ENCODE data around the gene SSC5D. TPM values are rescaled to one million over a fixed set of nuclear protein-coding genes. Genes with fewer than 3 reads are reported as not detected.

Gene SSC5D
- total RNA-seq, 2 experiments from 2014 or later, result 0.50 to 2.7 TPM

DNA sequence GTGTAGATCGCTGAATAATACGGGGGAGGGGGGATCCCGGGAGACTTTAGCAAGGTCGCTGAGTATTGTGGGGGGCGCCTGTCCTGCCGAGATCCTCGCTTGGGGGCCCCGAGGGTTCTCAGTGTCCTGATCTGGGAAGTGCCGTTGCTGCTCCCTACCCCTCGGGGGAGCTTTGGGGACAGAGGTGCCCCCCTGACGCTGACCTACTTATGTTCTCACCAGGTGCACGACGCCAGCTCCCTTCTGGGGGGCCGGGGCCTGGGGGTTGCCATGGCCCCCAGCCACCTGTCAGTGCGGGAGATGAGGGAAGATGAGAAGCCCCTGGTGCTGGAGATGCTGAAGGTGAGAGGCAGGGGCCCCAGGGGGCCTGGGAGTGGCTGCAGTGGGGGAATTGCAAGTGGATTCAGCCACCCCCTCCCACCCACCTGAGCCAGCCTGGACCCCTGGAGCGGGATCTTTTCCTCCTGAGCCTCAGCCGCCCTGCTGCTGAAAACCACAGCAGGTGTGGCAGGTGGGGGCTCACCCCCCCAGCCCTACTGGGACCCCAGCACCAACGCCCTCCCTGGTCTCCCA lies 2.7 kb upstream of the SSC5D start:
- DNase-seq (ENCODE audit: low spot score), result peak; percentile 58
- H3K9me2 ChIP-seq (ENCODE audit: insufficient read depth, low read length), result no peaks in the 10 kb centered on the region
- peak overlapping the region; percentile 50 for H3K27ac ChIP-seq (ENCODE audit: low read depth, low read length, poor library complexity, severe bottlenecking)
- ChIA-PET CTCF (ENCODE audit: unreplicated experiment) (no interaction called here), POLR2A (interaction anchor here (1.2 kb wide), 1 partner anchor 9 kb away, joined by 3 read pairs; the partner anchor contains the start of gene ZNF628)
- intact Hi-C loops (cut with micrococcal nuclease; ENCODE audit: unreplicated experiment), result no loop called here
- BruUV-seq (replicated peaks), result TSS peak; percentile 76
- H3K36me3 ChIP-seq (ENCODE audit: insufficient read depth, low read length), result no peaks in the 10 kb centered on the region; the same call in 1 of the 2 replicates
- no peak for TF ChIP-seq EZH2phosphoT487 (IDR thresholded peaks at IDR 0.05; ENCODE audit: borderline replicate concordance, low read depth, low read length)
- TF ChIP-seq, protein P1, sequence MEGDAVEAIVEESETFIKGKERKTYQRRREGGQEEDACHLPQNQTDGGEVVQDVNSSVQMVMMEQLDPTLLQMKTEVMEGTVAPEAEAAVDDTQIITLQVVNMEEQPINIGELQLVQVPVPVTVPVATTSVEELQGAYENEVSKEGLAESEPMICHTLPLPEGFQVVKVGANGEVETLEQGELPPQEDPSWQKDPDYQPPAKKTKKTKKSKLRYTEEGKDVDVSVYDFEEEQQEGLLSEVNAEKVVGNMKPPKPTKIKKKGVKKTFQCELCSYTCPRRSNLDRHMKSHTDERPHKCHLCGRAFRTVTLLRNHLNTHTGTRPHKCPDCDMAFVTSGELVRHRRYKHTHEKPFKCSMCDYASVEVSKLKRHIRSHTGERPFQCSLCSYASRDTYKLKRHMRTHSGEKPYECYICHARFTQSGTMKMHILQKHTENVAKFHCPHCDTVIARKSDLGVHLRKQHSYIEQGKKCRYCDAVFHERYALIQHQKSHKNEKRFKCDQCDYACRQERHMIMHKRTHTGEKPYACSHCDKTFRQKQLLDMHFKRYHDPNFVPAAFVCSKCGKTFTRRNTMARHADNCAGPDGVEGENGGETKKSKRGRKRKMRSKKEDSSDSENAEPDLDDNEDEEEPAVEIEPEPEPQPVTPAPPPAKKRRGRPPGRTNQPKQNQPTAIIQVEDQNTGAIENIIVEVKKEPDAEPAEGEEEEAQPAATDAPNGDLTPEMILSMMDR (conservative IDR thresholded peaks at IDR 0.05; ENCODE audit: low read length), result peak; percentile 42; the same call in 1 of the 2 replicates
- peak overlapping the region; percentile 76 for H3K4me3 ChIP-seq (ENCODE audit: low read depth, low read length, poor library complexity, severe bottlenecking)
- H3K4me2 ChIP-seq (ENCODE audit: low read length), result peak overlapping the region; percentile 78
- no peaks in the 10 kb centered on the region for H3K9me3 ChIP-seq (ENCODE audit: low read length)
- no peaks in the 10 kb centered on the region for H4K20me1 ChIP-seq (ENCODE audit: insufficient read depth, low read length)
- no peaks in the 10 kb centered on the region for H3K79me2 ChIP-seq (ENCODE audit: insufficient read depth, low read depth, low read length)
- peaks cover 33% of the 10 kb centered on the region for H3K4me1 ChIP-seq (ENCODE audit: insufficient read depth, low read length, poor library complexity, severe bottlenecking)
- H2AFZ ChIP-seq (ENCODE audit: low read length), result peak overlapping the region; percentile 73

DNA sequence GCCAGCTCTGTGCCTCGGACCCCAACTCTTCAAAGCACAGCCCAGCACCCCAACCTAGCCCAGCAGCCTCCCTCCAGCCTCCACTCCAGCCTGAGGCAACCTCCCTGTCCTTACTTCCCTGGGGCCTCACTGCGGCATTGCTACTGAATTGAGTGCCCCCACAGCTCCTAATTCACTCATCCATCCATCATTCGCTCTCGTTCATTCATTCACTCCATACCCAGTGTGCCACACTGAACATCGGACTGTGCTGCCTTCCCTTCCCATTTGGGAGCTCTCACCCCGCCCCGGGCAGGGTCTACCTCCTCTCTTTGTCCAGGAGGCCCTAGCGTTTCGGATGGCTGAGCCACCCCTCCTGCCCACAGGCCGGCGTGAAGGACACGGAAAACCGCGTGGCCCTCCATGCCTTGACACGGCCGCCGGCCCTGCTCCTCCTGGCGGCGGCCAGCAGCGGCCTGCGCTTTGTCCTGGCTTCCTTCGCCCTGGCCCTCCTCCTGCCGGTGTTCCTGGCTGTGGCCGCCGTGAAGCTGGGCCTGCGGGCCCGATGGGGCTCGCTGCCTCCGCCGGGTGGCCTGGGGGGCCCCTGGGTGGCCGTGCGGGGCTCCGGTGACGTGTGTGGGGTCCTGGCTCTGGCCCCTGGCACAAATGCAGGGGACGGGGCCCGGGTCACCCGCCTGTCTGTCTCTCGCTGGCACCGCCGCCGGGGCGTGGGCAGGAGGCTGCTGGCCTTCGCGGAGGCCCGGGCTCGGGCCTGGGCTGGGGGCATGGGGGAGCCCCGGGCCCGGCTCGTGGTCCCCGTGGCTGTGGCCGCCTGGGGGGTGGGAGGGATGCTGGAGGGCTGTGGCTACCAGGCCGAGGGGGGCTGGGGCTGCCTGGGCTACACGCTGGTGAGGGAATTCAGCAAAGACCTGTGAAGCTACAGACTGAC lies 1.9 kb upstream of the SSC5D start:
- Histone ChIP-seq H2AFZ (ENCODE audit: low read length) (no peak overlapping the region), H3K4me1 (ENCODE audit: insufficient read depth, low read length, poor library complexity, severe bottlenecking) (peaks cover 33% of the 10 kb centered on the region), H3K79me2 (ENCODE audit: insufficient read depth, low read depth, low read length) (no peaks in the 10 kb centered on the region), H4K20me1 (ENCODE audit: insufficient read depth, low read length) (no peaks in the 10 kb centered on the region), H3K9me2 (ENCODE audit: insufficient read depth, low read length) (no peaks in the 10 kb centered on the region), H3K4me2 (ENCODE audit: low read length) (peak overlapping the region; percentile 78), H3K9me3 (ENCODE audit: low read length) (no peaks in the 10 kb centered on the region), H3K36me3 (ENCODE audit: insufficient read depth, low read length) (no peaks in the 10 kb centered on the region; the same call in 1 of the 2 replicates), H3K4me3 (ENCODE audit: low read depth, low read length, poor library complexity, severe bottlenecking) (peak overlapping the region; percentile 76), H3K27ac (ENCODE audit: low read depth, low read length, poor library complexity, severe bottlenecking) (peak overlapping the region; percentile 50)
- TF ChIP-seq, protein P1 (conservative IDR thresholded peaks at IDR 0.05; ENCODE audit: low read length), result no peak
- no peak for TF ChIP-seq EZH2phosphoT487 (IDR thresholded peaks at IDR 0.05; ENCODE audit: borderline replicate concordance, low read depth, low read length)
- ChIA-PET POLR2A (no interaction called here), CTCF (ENCODE audit: unreplicated experiment) (no interaction called here)
- no peak for DNase-seq (ENCODE audit: low spot score)
- BruUV-seq (replicated peaks), result no TSS peak
- intact Hi-C loops (cut with micrococcal nuclease; ENCODE audit: unreplicated experiment), result no loop called here

All from OCI-LY7 (cell line).